ENCODE measurements around the gene PRR33.

PRR33 gene

GRCh38 chr11:1927848-1928469 lies 36.3 kb upstream of the PRR33 start:
- no peak for DNase-seq (ENCODE audit: low read depth in 3 of 3)

DNA sequence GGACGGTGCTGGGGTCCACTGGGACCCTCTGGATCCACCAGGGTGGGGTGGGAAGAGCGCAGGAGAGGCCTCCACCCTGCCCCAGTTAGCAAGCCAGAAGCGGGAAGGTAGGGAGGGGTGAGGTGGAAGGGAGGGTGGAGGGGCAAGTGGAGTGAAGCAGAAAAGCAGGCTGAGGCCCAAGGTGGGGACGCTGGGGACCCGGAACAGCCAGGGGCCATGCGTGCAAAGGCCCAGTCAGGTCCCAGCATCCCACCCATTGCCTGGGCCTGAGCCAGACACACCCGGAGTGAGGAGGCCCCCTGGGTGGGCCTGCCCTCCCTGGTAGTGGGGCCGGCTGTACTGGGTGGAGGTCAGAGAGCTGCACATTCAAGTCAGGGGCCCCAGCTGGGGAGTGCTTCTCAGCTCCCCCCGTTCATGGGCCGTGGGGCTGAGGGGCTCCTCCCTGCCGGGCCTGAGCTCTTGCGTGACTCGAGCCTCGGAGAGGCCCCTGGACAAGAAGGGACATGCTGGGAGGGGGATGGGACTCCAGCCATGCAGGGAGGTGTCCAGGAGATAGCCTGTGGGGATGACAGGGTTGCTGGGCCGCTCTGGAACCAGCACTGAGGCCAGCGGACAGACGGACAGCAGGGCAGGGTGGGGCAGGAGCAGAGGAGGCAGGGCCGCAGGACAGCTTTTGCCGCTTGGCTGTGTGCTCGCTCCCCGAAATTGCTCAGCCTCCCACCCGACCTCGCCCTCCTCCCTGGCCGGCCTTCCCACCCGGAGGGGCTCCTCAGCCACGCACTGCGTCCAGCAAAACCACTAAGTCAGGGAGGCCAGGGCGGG lies 35.5 kb upstream of the PRR33 start:
- no peak for DNase-seq (ENCODE audit: low read depth in 3 of 3)

GRCh38 chr11:1926156-1927025 lies 34.7 kb upstream of the PRR33 start:
- DNase-seq (ENCODE audit: low read depth in 3 of 3): no peak

GRCh38 chr11:1925373-1926155 lies 33.9 kb upstream of the PRR33 start:
- DNase-seq (ENCODE audit: low read depth in 3 of 3): no peak

DNA sequence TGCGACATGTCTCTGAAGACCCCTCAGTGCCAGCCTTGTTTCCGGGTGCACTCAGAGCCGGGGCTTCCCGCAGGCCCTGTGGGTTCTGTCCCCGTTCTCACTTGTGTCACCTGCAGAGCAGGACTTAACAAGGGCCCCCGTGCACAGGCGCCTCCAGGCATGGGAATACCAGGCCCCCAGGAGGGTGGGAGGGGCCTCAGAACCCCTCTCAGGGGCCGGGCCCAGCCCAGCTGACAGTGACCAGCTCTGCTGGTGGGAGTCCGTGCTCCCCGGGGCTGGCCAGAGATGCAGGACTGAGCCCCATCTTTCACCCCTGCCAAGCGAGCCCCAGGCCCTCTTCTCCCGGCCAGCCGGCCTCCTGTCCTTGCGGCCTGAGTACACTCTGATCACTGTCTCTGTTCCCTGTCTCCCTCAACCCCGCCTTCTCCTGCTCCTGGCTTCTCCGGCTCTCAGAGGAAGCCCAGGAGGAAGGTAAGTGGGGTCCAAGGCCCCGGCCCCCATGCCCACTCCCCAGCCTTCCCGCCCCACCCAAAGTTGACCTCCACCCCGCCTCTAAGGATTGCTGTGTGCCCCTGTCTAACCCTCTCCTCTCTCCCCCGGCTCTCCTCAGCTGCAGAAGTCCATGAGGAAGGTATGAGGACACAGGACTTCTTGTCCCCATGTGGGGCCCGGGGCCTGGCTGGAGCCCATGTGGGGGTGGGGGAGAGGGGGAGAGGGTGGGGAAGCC lies 33.1 kb upstream of the PRR33 start:
- no peak for DNase-seq (ENCODE audit: low read depth in 3 of 3)

DNA sequence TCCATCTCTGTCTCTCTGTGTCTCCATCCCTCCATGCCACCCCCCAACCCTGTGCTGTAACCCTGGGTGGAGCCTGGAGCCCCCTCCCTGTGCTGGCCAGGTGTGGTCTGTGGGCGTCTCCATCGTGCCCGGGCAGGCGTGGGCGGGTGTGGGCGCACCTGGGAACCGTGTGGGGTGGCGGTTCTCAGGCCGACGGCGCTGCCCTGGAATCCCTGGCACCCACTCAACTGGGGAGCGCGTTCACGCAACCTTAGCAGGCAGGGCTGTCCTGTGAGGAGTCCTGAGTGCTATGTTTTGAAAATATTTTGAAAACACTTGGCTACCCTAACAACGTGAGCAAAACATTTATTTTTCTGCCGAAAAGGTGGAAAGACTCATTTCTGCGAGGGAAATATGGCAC lies 32.5 kb upstream of the PRR33 start:
- no peak for DNase-seq (ENCODE audit: low read depth in 3 of 3)

DNA sequence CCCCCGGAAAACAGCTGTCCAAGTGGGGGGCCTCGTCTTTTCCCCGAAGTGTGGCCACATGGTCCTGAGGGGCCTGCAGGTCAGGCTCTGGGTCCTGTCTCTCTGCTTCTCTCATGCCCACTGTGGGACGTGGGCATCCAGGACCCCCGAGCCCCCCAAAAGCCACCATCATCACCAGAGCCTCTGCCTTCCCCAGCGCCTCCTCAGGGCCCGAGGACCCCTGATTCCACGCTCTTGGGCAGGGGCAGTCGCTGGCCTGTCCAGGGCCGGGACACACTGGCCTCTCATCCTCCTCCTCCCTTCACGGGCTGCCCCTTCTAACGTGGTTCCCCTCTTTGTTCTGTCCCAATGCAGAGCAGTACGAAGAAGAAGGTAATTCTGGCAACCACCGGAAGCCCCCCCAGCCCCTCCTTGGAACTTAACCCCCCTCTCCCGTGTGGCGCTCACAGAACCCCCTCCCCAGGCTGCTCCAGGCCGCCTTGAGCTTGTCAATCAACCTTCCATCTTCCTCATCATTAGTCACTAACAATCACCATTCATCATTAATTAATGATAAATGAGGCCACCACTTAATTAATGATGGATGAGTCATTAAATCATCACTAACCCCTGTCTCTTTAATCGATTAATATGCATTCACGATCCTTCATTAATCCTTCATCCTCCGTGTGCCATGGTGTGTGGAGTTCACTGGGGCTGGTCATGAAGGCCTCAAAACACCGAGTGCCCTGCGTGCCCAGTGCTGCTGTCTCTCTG lies 31.7 kb upstream of the PRR33 start:
- DNase-seq (ENCODE audit: low read depth in 3 of 3): no peak

DNA sequence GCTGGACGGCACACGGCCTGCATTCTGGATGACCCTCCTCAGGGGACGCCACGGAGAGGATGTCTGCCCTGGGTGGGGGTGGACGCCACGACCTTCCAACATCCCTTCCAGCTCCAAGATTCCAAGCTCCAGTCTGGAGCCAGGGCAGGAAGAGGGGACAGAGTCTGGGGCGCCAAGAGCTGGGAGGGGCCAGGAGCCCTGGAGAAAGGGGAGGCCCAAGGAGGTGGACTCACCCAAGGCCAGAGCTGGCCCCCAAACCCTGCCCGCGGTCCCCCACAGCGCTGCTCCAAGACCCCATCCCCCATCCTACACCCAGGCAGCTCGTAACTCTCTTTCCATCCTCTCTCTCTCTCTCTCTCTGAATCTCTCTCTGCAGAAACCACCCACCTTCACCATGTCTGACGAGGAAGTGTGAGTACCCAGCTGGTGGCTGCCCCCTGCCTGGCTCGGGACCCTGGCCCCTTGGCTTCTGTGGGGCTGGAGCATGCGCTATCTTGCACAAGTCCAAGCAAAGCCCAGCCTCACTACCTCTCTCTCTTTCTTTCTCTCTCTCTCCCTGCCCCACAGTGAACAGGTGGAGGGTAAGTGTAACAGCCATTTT lies 30.9 kb upstream of the PRR33 start:
- DNase-seq (ENCODE audit: low read depth in 3 of 3): no peak

DNA sequence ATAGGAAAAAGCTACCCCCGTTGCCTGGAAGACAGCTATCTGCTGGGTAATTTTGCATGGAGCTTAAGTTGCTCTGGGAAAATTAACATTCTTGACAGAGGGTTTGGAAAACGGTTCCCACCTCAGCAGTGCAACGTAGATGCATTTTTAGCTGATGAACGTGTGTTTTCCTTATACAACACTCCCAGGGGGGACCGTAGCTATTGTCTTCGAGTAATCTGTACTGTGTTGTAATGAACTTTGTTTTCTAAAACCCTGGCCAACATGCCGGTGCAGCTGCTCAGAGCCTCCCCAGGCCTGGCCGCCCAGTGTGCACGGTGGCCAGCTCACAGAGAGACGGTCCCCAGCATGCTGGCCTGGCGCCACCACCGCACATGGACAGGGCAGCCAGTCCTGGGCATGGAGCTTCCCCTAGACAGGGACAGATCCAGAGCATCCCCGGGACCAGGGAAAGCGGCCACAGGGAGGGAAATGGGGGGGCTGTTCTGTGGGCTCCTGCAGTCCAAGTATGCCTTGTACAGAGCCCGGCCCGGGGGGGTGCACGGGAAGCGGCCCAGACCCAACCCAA lies 30.0 kb upstream of the PRR33 start:
- no peak for DNase-seq (ENCODE audit: low read depth in 3 of 3)

DNA sequence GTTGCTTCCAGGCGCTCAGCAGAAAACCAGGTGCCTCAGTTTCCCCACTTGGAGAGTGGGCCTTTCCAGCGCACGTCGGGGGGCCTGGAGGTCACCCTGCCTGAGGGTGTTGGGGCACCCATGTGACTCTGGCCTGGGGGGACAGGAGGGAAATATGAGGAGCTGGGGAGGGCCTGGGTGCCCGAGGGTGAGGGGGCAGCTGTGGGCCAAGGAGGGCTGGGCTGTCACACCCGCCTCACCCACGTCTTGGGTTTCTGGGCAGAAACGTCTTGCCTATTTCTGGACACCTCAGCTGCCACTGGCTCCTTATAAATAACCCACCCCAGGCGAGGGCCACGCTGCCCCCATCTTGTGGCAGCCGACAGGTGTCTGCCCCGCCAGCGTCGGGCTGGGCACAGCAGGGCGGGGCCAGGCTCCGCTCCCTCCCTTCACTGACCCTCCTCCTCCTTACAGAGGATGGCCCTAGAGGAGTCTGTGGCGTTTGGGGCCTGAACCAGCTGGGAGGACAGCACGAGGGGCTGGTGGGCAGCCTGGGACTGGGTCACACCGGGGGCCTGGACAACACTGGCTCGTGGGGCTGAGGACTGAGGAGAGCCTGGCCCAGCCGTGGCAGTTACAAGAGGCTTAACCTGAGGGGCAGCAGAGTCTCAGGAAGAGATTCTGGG lies 29.3 kb upstream of the PRR33 start:
- DNase-seq (ENCODE audit: low read depth in 3 of 3): no peak

DNA sequence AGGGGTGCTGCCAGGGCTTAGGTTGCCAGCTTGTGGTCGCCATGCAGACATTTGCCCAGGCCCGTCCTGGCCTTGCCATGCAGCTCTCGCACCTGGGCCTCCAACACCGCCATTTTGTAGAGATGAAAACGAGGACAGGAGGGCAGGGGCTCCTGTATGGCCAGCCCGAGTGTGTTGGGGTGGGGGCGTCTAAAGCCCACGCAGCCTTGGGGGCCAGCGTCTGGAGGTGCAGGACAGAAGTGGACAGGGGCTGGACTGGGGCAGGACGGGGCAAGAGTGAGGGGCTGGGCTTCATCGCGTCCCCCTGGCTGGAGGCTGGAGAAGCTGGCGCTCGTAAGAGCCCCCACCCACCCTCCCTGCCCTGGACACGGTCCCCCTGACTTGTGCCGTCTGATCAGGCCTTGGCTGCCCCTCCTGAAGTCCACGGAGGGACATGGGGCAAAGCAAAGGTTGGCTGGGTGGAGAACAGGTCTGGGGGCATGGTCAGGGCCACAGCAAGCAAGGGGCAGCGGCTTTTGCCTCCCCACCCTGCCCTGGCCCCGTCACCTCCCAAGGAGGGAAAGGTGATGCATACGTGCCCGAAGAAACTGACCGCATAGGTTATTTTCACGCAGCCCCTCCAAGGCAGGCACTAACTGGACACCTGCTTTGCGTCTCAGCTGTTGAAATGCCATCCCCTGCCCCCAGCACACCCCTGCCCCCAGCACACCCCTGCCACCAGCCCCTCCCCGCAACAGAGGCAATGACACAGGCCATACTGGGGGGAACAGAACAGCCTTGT lies 28.6 kb upstream of the PRR33 start:
- no peak for DNase-seq (ENCODE audit: low read depth in 3 of 3)

DNA sequence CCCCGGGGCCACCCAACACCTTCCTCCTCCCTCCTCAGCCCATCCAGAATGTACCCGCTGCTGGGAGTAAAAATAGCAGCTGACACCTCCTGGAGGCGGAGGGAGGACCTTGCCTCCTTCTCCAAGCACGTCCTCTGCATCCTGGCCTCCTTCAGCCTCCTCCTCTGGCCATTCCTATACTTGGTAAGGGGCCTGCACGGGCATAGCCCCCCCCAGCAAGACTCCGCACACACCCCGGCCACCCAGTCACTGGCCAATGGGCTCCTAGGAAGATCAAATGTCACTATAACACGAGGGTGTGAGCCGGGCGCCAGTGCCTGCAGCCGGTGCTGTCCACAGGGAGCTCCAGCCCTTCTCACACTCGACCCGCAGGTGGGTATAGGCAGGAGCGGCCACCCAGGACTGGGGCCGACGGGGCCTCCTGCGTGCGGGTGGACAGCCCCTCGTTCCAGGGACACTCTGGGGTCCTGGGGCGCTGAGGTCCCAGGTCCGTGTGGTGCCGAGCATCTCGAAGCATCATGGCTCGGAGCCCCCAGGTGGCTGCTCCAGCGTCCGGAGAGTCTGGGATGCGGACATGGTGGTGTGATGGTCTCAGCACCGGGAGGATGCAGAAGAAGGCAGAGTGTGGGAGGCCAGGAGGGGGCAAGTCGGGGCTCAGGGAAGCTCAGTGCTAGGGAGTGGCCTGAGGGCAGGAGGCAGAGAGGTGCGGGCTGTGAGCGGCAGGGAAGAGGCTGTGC lies 27.9 kb upstream of the PRR33 start, which contains the start of gene TNNT3:
TNNT3 (plus strand) TSS at position 313 of the 737 bp plus-strand sequence. CDS start 3,172 bp downstream, outside the sequence.
- no peak for DNase-seq (ENCODE audit: low read depth in 3 of 3)

DNA sequence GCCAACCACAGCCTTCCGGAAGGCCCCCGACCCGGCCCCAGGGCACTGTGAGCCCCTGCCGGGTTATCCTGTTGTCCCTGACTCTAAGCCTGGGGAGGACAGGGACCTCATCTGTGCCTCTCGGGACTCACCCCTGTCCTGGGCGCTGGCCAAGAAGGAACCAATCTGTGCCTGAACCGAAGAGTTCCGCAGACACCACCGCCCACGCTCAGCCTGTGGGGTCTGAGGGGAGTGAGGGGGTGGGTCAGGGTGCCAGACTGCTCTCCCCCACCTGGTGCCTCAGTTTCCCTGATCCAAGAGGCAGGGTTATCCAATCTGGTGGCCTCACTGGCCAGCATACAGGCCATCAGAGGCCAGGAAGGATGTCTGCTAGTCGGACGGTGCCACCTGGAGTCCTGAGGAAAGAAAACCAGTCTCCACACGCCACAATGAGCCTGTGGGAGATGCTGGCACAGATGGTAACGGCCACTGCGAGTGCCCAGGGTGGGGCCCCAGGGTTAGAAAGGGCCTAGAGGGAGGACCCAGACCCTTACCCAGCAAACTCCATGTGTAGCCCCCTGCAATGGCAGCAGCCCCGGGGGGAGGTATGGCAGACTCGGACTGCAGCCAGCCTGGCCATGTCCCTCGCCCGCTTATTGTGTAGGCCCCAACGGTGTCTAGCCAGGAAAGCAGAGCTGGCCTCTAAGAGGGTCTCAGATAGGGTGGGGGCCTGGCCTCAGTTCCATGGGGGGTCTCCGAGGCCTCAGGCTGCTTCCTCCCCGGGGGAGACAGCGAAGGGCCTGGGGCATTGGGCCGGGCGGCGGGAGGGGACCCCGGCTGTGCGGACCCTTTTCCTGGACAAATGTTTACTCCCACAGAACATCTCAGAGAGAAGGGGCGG lies 27.0 kb upstream of the PRR33 start:
- DNase-seq (ENCODE audit: low read depth in 3 of 3): no peak

- DNase-seq (ENCODE audit: low read depth in 3 of 3): no peak
Observed at GRCh38 chr11:1917523-1918435, 26.1 kb upstream of the PRR33 start.

GRCh38 chr11:1916986-1917522 lies 25.4 kb upstream of the PRR33 start:
- no peak for DNase-seq (ENCODE audit: low read depth in 3 of 3)

All from stimulated activated CD4-positive, alpha-beta T cell treated with anti-CD3 and anti-CD28 coated beads, TNF-alpha, amount 100 ng/mL, for 4 hours (primary cell).